ENCODE measurements around the gene PLXDC2. TPM values are rescaled to one million over a fixed set of nuclear protein-coding genes. Genes with fewer than 3 reads are reported as not detected.

PLXDC2 gene
- total RNA-seq, 1 donor from 2014 or later = 79.2 TPM

GRCh38 chr10:20276127-20276979, 460.1 kb downstream of the PLXDC2 start:
- no peak overlapping the region for H3K27ac Mint-ChIP-seq

GRCh38 chr10:20277820-20278219, 461.6 kb downstream of the PLXDC2 start:
- TF ChIP-seq CTCF (conservative IDR thresholded peaks at IDR 0.05) = no peak
- DNase-seq (ENCODE audit: extremely low spot score, unreplicated experiment) = no peak
- Mint-ChIP-seq H3K27ac (no peak overlapping the region), H3K4me1 (ENCODE audit: unreplicated experiment) (peaks cover 13% of the 10 kb centered on the region), H3K4me3 (no peak overlapping the region), H3K9me3 (no peaks in the 10 kb centered on the region), H3K36me3 (peaks cover 27% of the 10 kb centered on the region), H3K27me3 (no peaks in the 10 kb centered on the region)

More at GRCh38 chr10:20276127-20276979, 460.1 kb downstream of the PLXDC2 start:
- Mint-ChIP-seq H3K4me1 (ENCODE audit: unreplicated experiment) (peaks cover 17% of the 10 kb centered on the region), H3K9me3 (peaks cover 5% of the 10 kb centered on the region), H3K36me3 (peaks cover 20% of the 10 kb centered on the region), H3K27me3 (no peaks in the 10 kb centered on the region), H3K4me3 (peak overlapping the region; percentile 16)
- no peak for TF ChIP-seq CTCF (conservative IDR thresholded peaks at IDR 0.05)
- no peak for DNase-seq (ENCODE audit: extremely low spot score, unreplicated experiment)

DNA sequence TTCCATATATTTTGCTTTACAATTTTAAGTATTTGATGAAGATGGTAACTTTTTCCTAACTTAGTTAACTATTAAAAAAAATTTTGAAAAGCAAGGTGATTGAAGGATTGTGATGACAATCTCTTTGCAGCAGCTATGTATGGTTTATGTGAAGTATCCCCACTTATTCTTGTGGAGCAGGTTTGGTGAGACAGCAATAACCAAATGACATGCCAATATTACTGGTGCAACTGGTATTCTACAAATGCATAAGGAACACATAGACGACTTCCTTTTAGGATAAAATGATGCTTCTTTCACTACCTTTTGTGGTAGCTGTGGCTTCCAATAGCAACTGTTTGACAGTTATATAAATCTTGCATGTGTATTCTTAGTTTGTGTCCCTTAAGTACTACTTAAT, 465.3 kb downstream of the PLXDC2 start:
- no peak for DNase-seq (ENCODE audit: extremely low spot score, unreplicated experiment)
- H3K9me3 Mint-ChIP-seq = no peaks in the 10 kb centered on the region
- no peaks in the 10 kb centered on the region for H3K27me3 Mint-ChIP-seq
- no peak overlapping the region for H3K27ac Mint-ChIP-seq
- TF ChIP-seq CTCF (conservative IDR thresholded peaks at IDR 0.05) = no peak
- no peak overlapping the region for H3K4me3 Mint-ChIP-seq
- peaks cover 18% of the 10 kb centered on the region for H3K36me3 Mint-ChIP-seq
- H3K4me1 Mint-ChIP-seq (ENCODE audit: unreplicated experiment) = peaks cover 2% of the 10 kb centered on the region

DNA sequence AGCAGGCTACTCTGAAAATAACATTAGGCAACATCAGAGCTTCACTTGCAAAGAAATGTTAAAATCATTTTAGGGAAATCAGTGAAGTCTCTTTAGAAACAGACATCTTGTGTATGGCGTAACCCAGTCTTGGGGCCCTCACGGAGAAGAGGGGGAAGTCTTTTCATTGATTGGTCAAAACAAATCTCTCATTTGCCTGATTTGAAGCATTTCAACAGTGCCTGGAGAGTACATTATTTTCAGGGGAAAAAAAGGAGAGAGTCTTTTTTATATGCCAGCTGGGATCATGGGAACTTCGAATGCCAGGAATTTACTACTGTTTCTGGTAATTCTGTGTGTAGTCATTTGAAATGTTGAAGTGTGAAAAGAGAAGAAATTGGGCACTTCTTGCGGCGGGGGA, 471.4 kb downstream of the PLXDC2 start:
- no peak for TF ChIP-seq CTCF (conservative IDR thresholded peaks at IDR 0.05)
- Mint-ChIP-seq H3K36me3 (peaks cover 4% of the 10 kb centered on the region), H3K27ac (no peak overlapping the region), H3K9me3 (no peaks in the 10 kb centered on the region), H3K27me3 (no peaks in the 10 kb centered on the region), H3K4me3 (no peak overlapping the region), H3K4me1 (ENCODE audit: unreplicated experiment) (peaks cover 4% of the 10 kb centered on the region)
- no peak for DNase-seq (ENCODE audit: extremely low spot score, unreplicated experiment)

GRCh38 chr10:20288060-20288459, 471.8 kb downstream of the PLXDC2 start:
- no peak overlapping the region for H3K27ac Mint-ChIP-seq
- H3K4me3 Mint-ChIP-seq = no peak overlapping the region
- no peaks in the 10 kb centered on the region for H3K9me3 Mint-ChIP-seq
- H3K36me3 Mint-ChIP-seq = peaks cover 4% of the 10 kb centered on the region
- no peak for TF ChIP-seq CTCF (conservative IDR thresholded peaks at IDR 0.05)
- no peak for DNase-seq (ENCODE audit: extremely low spot score, unreplicated experiment)
- peaks cover 4% of the 10 kb centered on the region for H3K4me1 Mint-ChIP-seq (ENCODE audit: unreplicated experiment)
- H3K27me3 Mint-ChIP-seq = no peaks in the 10 kb centered on the region
